ENCODE results near the gene ACSS1. TPM values are rescaled to one million over a fixed set of nuclear protein-coding genes. Genes with fewer than 3 reads are reported as not detected.

Gene ACSS1
- total RNA-seq, 2 experiments from 2014 or later = 15.2 to 16.2 TPM

GRCh38 chr20:25017257-25017803, 40.6 kb downstream of the ACSS1 start:
- intact Hi-C loops (cut with micrococcal nuclease) = no loop called here
- Mint-ChIP-seq H3K27me3 (no peaks in the 10 kb centered on the region), H3K27ac (no peak overlapping the region), H3K9me3 (no peaks in the 10 kb centered on the region), H3K36me3 (peaks cover 3% of the 10 kb centered on the region), H3K4me1 (ENCODE audit: low read depth) (no peaks in the 10 kb centered on the region), H3K4me3 (no peak overlapping the region)
- ChIA-PET POLR2A (no interaction called here), CTCF (no interaction called here)
- DNase-seq = no peak

GRCh38 chr20:25016471-25016870, 41.5 kb downstream of the ACSS1 start:
- intact Hi-C loops (cut with micrococcal nuclease) = no loop called here

GRCh38 chr20:25015986-25016385, 42.0 kb downstream of the ACSS1 start:
- no peak for DNase-seq
- H3K36me3 Mint-ChIP-seq = peaks cover 3% of the 10 kb centered on the region
- CTCF ChIA-PET = no interaction called here
- no peak overlapping the region for H3K4me3 Mint-ChIP-seq
- POLR2A ChIA-PET = no interaction called here
- H3K27ac Mint-ChIP-seq = no peak overlapping the region
- no peaks in the 10 kb centered on the region for H3K9me3 Mint-ChIP-seq
- intact Hi-C loops (cut with micrococcal nuclease) = no loop called here
- H3K27me3 Mint-ChIP-seq = no peaks in the 10 kb centered on the region
- H3K4me1 Mint-ChIP-seq (ENCODE audit: low read depth) = no peaks in the 10 kb centered on the region

More at GRCh38 chr20:25016471-25016870, 41.5 kb downstream of the ACSS1 start:
- no peaks in the 10 kb centered on the region for H3K9me3 Mint-ChIP-seq
- CTCF ChIA-PET = interaction anchor here (0.6 kb wide), 1 partner anchor 488 kb away, joined by 3 read pairs; no protein-coding TSS in a partner anchor
- peaks cover 3% of the 10 kb centered on the region for H3K36me3 Mint-ChIP-seq
- no peaks in the 10 kb centered on the region for H3K4me1 Mint-ChIP-seq (ENCODE audit: low read depth)
- POLR2A ChIA-PET = no interaction called here
- no peak overlapping the region for H3K4me3 Mint-ChIP-seq
- H3K27ac Mint-ChIP-seq = no peak overlapping the region
- no peaks in the 10 kb centered on the region for H3K27me3 Mint-ChIP-seq
- no peak for DNase-seq

GRCh38 chr20:25014816-25015215, 43.1 kb downstream of the ACSS1 start:
- ChIA-PET CTCF (no interaction called here), POLR2A (no interaction called here)
- Mint-ChIP-seq H3K4me1 (ENCODE audit: low read depth) (no peaks in the 10 kb centered on the region), H3K4me3 (no peak overlapping the region), H3K36me3 (peaks cover 3% of the 10 kb centered on the region), H3K9me3 (no peaks in the 10 kb centered on the region), H3K27ac (no peak overlapping the region), H3K27me3 (no peaks in the 10 kb centered on the region)
- intact Hi-C loops (cut with micrococcal nuclease) = loop anchor here (5.0 kb wide), 1 partner anchor 162 kb away; no protein-coding TSS in a partner anchor
- DNase-seq = no peak

- Mint-ChIP-seq H3K27ac (no peak overlapping the region), H3K9me3 (no peaks in the 10 kb centered on the region), H3K27me3 (no peaks in the 10 kb centered on the region), H3K4me1 (ENCODE audit: low read depth) (no peaks in the 10 kb centered on the region), H3K4me3 (no peak overlapping the region), H3K36me3 (peaks cover 3% of the 10 kb centered on the region)
- DNase-seq = no peak
- CTCF ChIA-PET = no interaction called here
- POLR2A ChIA-PET = no interaction called here
- intact Hi-C loops (cut with micrococcal nuclease) = loop anchor here (5.0 kb wide), 1 partner anchor 164 kb away; no protein-coding TSS in a partner anchor
Observed at GRCh38 chr20:25013478-25014380, 44.2 kb downstream of the ACSS1 start.

GRCh38 chr20:25012616-25013189, 45.2 kb downstream of the ACSS1 start:
- intact Hi-C loops (cut with micrococcal nuclease) = loop anchor here (5.0 kb wide), 1 partner anchor 165 kb away; no protein-coding TSS in a partner anchor
- Mint-ChIP-seq H3K27ac (no peak overlapping the region), H3K27me3 (no peaks in the 10 kb centered on the region), H3K4me1 (ENCODE audit: low read depth) (no peaks in the 10 kb centered on the region), H3K4me3 (no peak overlapping the region), H3K36me3 (peaks cover 4% of the 10 kb centered on the region), H3K9me3 (no peaks in the 10 kb centered on the region)
- ChIA-PET CTCF (no interaction called here), POLR2A (no interaction called here)
- DNase-seq = no peak

GRCh38 chr20:25011831-25012241, 46.1 kb downstream of the ACSS1 start:
- DNase-seq = no peak
- POLR2A ChIA-PET = no interaction called here
- Mint-ChIP-seq H3K9me3 (no peaks in the 10 kb centered on the region), H3K36me3 (peaks cover 4% of the 10 kb centered on the region), H3K27me3 (no peaks in the 10 kb centered on the region), H3K4me3 (no peak overlapping the region), H3K27ac (no peak overlapping the region), H3K4me1 (ENCODE audit: low read depth) (no peaks in the 10 kb centered on the region)
- CTCF ChIA-PET = no interaction called here
- intact Hi-C loops (cut with micrococcal nuclease) = loop anchor here (5.0 kb wide), 1 partner anchor 165 kb away; no protein-coding TSS in a partner anchor

- ChIA-PET POLR2A (no interaction called here), CTCF (no interaction called here)
- intact Hi-C loops (cut with micrococcal nuclease) = loop anchor here (5.0 kb wide), 1 partner anchor 166 kb away; no protein-coding TSS in a partner anchor
Observed at GRCh38 chr20:25011261-25011660, 46.7 kb downstream of the ACSS1 start.

GRCh38 chr20:25009218-25010145, 48.5 kb downstream of the ACSS1 start:
- Mint-ChIP-seq H3K27ac (no peak overlapping the region), H3K9me3 (no peaks in the 10 kb centered on the region), H3K4me1 (ENCODE audit: low read depth) (no peaks in the 10 kb centered on the region), H3K27me3 (no peaks in the 10 kb centered on the region), H3K36me3 (peaks cover 11% of the 10 kb centered on the region), H3K4me3 (no peak overlapping the region)
- ChIA-PET CTCF (interaction anchor here (1.1 to 1.7 kb wide), 2 partner anchors 14 to 169 kb away, joined by 3 to 6 read pairs; no protein-coding TSS in a partner anchor), POLR2A (no interaction called here)
- no peak for DNase-seq
- intact Hi-C loops (cut with micrococcal nuclease) = loop anchor here (5.0 kb wide), 1 partner anchor 168 kb away; no protein-coding TSS in a partner anchor

More at GRCh38 chr20:25011261-25011660, 46.7 kb downstream of the ACSS1 start:
- H3K9me3 Mint-ChIP-seq = no peaks in the 10 kb centered on the region
- no peaks in the 10 kb centered on the region for H3K27me3 Mint-ChIP-seq
- no peak for DNase-seq
- no peaks in the 10 kb centered on the region for H3K4me1 Mint-ChIP-seq (ENCODE audit: low read depth)
- no peak overlapping the region for H3K4me3 Mint-ChIP-seq
- H3K27ac Mint-ChIP-seq = no peak overlapping the region
- peaks cover 6% of the 10 kb centered on the region for H3K36me3 Mint-ChIP-seq

GRCh38 chr20:25008388-25009217, 49.3 kb downstream of the ACSS1 start:
- ChIA-PET POLR2A (no interaction called here), CTCF (interaction anchor here (1.1 to 1.7 kb wide), 2 partner anchors 13 to 170 kb away, joined by 3 to 6 read pairs; no protein-coding TSS in a partner anchor)
- no peak overlapping the region for H3K4me3 Mint-ChIP-seq
- peaks cover 14% of the 10 kb centered on the region for H3K36me3 Mint-ChIP-seq
- intact Hi-C loops (cut with micrococcal nuclease) = no loop called here
- H3K4me1 Mint-ChIP-seq (ENCODE audit: low read depth) = no peaks in the 10 kb centered on the region
- H3K9me3 Mint-ChIP-seq = no peaks in the 10 kb centered on the region
- no peak overlapping the region for H3K27ac Mint-ChIP-seq
- no peaks in the 10 kb centered on the region for H3K27me3 Mint-ChIP-seq
- no peak for DNase-seq
